Measurements from ENCODE around the gene FAHD1. TPM values are rescaled to one million over a fixed set of nuclear protein-coding genes. Genes with fewer than 3 reads are reported as not detected.

FAHD1 gene
- total RNA-seq, 4 donors from 2014 or later, result 107 to 188 (median 152) TPM

DNA sequence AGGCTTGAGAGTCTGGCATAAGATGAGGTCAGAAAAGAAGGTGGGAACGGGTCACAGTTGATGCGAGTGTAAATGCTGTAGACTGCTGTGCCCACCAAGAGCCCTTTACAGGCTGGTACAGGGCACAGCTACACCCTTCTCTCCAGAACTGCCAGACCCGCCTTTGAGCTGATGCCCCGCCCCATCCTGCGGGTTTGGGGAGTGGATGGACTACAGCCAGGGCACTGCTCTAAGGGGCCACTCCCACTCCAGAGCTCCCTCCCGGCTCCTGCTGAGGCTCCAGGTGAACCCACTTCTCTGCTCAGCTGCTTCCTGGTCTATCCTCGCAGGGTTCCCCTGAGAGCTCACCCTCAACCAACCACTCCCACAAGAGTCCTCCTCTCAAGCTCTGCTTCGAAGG, 32.6 kb downstream of the FAHD1 start:
- Histone ChIP-seq H3K9me3 (no peaks in the 10 kb centered on the region), H3K27ac (no peak overlapping the region), H3K27me3 (no peaks in the 10 kb centered on the region), H3K36me3 (no peaks in the 10 kb centered on the region), H3K4me1 (peaks cover 0 to 4% (median 0%) of the 10 kb centered on the region in 4 donors), H3K4me3 (no peak overlapping the region)
- DNase-seq, result no peak
- TF ChIP-seq CTCF (IDR thresholded peaks at IDR 0.05), result no peak
- no peak for TF ChIP-seq POLR2A (IDR thresholded peaks at IDR 0.05)

GRCh38 chr16:1861730-1862129, 34.7 kb downstream of the FAHD1 start:
- no peak overlapping the region for H3K27ac ChIP-seq
- H3K4me1 ChIP-seq, result peaks cover 0 to 4% (median 0%) of the 10 kb centered on the region in 4 donors
- no peak overlapping the region for H3K4me3 ChIP-seq
- H3K9me3 ChIP-seq, result no peaks in the 10 kb centered on the region
- DNase-seq, result no peak
- H3K27me3 ChIP-seq, result no peaks in the 10 kb centered on the region
- TF ChIP-seq CTCF (IDR thresholded peaks at IDR 0.05) (no peak), POLR2A (IDR thresholded peaks at IDR 0.05) (no peak)
- no peaks in the 10 kb centered on the region for H3K36me3 ChIP-seq

GRCh38 chr16:1862394-1862793, 35.4 kb downstream of the FAHD1 start:
- Histone ChIP-seq H3K27me3 (no peaks in the 10 kb centered on the region), H3K4me3 (no peak overlapping the region), H3K36me3 (no peaks in the 10 kb centered on the region), H3K4me1 (peaks cover 0 to 4% (median 0%) of the 10 kb centered on the region in 4 donors), H3K9me3 (no peaks in the 10 kb centered on the region), H3K27ac (no peak overlapping the region)
- DNase-seq, result no peak
- TF ChIP-seq POLR2A (IDR thresholded peaks at IDR 0.05) (no peak), CTCF (IDR thresholded peaks at IDR 0.05) (no peak)

- H3K4me1 ChIP-seq, result peaks cover 0 to 4% (median 0%) of the 10 kb centered on the region in 4 donors
- no peaks in the 10 kb centered on the region for H3K9me3 ChIP-seq
- no peaks in the 10 kb centered on the region for H3K36me3 ChIP-seq
- no peaks in the 10 kb centered on the region for H3K27me3 ChIP-seq
- TF ChIP-seq CTCF (IDR thresholded peaks at IDR 0.05) (peak; percentile 28 to 69 (median 51)), POLR2A (IDR thresholded peaks at IDR 0.05) (no peak)
- no peak overlapping the region for H3K27ac ChIP-seq
- no peak overlapping the region for H3K4me3 ChIP-seq
- no peak for DNase-seq
Observed at GRCh38 chr16:1863681-1864460, 36.9 kb downstream of the FAHD1 start.

DNA sequence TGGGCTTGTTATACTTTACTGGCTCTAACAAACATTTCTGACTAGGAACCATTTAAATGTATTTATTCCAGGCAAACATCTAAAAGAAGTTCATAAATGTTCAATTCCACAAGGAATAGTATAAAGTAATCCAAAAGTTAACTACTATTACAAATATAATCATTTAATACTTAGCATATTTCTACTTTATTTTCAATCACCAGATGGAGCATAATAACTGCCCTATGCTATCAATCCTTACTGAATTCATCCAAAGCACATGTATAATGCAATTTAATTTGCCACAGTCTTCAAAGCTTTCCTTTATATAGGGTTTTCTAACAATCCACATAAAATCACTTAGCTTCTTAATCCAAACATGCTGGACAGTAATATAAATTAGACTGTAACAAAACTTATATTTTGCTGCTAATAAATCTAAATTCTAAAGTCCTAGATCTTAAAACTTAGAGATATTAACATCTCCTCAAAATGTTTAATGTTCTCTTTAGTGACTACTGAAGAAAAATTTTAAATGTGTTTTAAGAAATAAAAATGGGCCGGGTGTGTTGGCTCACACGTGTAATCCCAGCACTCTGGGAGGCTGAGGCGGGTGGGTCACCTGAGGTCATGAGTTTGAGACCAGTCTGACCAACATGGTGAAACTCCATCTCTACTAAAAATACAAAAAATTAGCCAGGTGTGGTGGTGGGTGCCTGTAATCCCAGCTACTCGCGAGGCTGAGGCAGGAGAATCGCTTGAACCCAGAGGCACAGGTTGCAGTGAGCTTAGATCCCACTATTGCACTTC, 39.1 kb downstream of the FAHD1 start:
- Histone ChIP-seq H3K9me3 (no peaks in the 10 kb centered on the region), H3K4me3 (no peak overlapping the region), H3K36me3 (no peaks in the 10 kb centered on the region), H3K4me1 (peaks cover 0 to 4% (median 0%) of the 10 kb centered on the region in 4 donors), H3K27me3 (no peaks in the 10 kb centered on the region), H3K27ac (no peak overlapping the region)
- TF ChIP-seq POLR2A (IDR thresholded peaks at IDR 0.05) (no peak), CTCF (IDR thresholded peaks at IDR 0.05) (peak in 1 of 6 experiments; percentile 13)
- no peak for DNase-seq
